NCI-H2196 treated with DMSO at 0.1 percent for 48 hours (cell line): ENCODE results near the gene CELF1.
A peak's percentile ranks its signal among the peaks of the same experiment; 100 is the strongest.

ENCODE experiments used
- DNase-seq: peaks from one replicate; lab custom pipeline; 2025; ENCODE audit not compliant: unreplicated experiment; lab: John Stamatoyannopoulos, UW

Gene CELF1

DNA sequence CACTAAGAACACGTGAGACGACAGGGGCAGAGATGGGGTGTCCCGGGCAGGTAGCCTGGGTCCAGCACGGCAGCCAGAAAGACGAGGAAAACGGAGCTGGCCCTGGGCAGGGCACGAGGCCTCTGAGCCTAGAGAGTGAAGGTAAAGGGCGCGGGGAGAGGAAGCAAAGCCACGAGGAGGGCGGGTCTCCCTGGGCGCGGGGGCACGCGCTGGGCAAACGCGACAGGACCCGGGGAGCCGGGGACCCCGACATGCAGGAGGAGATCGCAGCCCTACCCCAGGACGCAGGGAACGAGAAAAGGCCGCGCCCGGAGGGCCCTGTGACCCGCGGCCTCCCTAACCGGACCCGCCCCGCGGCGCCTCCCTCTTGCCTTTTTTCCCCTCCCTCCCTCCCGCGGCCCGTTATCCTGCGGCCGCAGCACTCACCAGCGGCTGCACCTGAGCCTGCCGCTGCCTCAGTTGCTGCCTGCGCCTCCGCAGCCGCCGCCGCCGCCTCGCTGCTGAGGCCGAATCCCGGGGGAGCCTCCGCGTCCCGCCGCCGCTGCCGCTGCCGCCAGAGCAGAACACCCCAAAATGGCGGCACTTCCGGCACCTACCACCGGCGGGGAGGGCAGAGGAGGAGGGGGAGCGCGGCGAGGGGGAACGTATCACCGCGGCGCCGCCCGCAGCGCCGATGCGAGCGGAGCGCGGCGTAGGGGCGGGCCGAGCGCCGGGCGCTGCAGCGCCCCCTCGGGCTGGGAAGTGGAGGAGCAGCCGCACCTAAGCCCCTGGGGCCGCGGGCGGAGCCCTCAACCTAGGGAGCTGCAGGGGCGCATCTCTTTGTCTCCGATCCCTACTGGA, at the start of gene CELF1:
Gene CELF1 (minus strand): TSS at position 567 of the 840 bp plus-strand sequence. CDS start 53,609 bp downstream, outside the sequence.
- peak; percentile 87 for DNase-seq

DNA sequence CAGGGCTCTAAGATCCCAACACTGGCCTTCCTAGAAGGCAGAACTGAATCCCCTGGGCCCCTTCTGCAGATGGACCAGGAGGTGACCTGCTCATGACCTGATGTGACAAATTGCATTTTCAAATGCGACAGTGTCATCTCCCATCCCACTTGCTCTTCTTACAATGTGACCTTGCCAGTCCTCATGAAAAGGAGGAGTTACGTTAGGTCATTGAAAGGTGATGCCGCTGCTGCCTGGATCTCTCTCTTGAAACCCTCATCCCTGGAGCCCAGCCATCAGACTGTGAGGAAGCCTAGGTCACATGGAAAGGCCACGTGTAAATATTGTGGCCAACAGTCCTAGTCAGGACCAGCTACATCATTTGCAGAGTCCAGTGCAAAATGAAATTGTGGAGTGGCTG, 47.0 kb upstream of the CELF1 start:
- DNase-seq = peak; percentile 38

DNA sequence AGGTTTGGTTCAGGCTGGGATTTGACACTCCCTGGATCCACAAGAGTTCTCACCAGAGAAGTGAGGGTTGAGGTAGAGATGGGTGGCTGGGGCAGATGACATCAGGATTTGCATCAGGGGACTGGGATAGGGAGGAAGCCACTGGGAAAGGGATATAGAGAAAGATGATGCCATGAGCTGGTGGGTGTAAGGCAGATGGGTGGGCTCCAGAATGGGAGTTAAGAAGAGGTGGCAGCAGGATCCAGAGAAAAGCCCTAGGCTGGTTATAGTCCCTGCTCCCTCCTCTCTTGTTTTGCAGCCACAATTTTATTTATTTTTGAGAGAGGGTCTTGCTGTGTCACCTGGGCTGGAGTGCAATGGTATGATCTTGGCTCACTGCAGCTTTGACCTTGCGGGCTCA, 43.0 kb upstream of the CELF1 start:
- no peak for DNase-seq

DNA sequence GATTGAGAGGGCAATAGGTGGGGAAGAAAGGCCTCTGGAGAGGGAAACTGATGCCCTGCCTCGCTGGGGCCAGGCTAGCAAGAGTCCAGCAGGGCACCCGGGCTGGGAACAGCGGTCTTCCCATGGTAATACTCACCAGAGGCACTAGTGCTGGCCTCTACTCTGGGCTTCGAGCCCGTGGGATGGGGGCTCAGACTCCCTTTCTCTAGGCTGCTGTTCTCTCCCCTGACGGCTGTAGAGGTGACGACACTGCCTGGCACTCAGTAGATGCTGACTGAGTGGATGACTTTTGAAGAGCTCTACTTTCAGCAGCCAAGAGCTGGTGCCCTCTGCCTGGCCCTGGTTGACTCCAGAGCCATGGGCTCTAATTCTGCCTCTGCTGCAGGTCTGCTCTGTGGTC, 42.1 kb upstream of the CELF1 start:
- DNase-seq = no peak

DNA sequence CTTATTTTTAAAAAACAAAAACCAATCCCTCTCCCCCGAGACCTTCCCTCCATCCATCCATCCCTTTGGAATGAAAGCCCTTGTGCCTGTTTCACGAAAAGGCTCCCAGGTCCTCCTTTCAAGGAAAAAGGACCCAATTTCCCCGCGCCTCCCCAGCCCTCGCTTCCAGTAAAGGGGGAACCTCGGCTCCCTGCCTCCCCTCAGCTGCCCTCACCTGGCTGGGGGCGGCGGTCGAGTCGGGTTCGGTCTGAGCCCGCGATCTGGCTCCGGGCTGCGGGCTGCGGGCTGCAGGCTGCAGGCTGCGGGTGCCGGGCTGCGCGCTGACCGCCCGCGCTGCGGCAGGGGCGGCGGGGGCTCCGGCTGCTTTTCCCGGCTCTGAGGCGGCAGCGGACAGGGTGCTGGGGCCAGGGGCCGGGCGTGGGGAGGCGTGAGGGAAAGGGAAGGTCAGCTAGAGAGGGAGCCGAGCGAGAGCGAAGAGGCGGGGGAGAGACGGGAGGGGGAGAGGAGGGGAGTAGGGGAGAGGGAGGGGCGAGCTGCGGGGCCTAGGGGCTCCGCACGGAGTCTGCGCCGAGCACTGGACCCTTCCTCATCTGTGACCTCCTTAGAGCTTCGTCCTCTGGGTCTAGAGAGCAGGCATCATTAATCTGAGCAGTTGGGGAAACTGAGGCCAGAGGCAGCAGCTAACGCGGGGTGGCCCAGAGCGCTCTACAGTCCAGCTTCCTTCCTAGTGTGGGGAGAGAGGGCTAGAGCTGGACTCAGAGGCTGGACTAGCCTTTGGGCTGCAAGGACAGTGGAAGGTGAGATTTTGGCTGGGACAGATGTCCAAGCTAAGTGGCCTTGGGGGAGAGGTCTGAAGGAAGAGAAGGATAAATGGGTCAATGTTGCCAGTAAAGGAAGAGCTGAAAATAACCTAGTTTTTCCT, 41.3 kb upstream of the CELF1 start, which contains the start of gene C1QTNF4:
Gene C1QTNF4 (minus strand): TSS at position 478 of the 922 bp plus-strand sequence. CDS start 3,601 bp downstream, outside the sequence.
- no peak for DNase-seq

DNA sequence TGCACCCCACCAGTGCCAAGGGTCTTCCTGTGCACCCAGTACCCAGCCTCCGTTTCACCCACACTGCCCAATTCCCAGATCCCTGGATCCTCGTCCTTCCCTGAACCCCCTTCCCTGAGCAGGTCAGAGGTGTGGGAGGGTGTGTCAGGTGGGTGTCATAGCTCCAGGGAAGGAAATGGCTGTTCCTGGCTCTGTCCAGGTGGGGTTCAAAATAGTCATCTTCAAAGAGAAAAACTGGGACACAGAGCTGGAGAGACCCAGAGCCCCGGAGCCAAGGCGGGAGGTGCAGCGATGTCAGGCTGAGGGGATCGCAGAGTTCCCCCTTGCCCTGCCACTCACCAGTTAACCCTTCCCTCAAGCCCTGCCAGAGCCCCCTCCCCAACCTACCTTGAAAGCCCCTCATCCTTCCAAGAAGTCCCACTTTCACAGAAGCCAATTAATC, 40.6 kb upstream of the CELF1 start:
- no peak for DNase-seq

DNA sequence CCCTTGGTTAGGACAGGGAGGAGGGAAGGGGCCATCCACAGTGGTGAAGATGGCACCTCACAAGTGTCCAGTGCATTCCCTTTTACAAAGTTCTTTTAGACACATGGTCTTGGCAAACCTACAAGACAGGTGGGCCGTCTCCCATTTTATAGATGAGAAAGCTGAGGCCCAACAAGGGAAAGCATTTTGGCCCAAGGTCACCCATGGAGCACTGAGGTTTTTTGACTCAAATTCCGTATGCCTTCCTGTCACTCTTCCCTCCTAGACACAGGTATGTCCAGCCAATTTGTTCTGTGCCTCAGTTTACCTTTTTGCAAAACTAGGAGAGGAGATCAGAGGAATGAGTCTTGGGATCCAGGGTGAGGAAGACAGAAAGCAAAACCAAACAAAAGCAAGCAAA, 40.0 kb upstream of the CELF1 start:
- no peak for DNase-seq

DNA sequence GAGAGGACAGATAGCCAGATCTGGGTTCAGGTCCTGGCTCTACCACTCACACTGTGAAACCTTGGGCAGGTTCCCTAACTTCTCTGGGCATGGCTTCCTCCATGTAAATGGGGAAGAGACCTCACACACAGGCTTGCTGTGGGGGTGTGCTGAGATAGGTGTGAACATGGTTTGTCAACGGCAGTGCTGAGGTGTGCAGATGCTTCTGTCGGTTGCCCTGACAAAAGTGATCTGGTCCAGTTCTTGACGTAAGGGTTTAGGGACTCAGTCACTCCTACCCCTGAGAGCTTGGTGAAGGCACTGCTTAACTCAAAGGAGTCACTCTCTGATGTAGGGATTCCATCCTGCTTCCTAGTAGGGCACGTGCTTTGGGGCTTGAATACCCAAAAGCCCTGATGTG, 39.3 kb upstream of the CELF1 start:
- DNase-seq = no peak

DNA sequence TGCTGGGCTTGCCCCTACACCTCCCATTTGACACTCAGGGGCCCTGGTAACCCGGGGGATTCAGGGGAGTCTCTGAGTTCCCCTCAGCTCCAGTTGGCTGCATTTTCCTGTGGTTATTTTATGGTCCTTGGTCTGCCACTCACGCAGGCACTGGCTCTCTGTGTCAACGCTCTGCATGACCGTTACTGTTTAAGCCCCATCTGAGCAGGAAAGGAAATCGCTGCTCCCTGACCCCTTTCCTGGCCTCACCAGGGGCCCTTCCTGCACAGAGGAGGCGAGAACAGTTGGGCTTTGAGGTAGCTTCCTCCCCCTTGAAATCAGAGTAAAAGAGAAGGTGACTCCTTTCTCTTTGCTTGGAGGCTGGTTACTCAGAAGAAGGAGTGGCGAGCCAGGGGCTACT, 38.8 kb upstream of the CELF1 start:
- no peak for DNase-seq

DNA sequence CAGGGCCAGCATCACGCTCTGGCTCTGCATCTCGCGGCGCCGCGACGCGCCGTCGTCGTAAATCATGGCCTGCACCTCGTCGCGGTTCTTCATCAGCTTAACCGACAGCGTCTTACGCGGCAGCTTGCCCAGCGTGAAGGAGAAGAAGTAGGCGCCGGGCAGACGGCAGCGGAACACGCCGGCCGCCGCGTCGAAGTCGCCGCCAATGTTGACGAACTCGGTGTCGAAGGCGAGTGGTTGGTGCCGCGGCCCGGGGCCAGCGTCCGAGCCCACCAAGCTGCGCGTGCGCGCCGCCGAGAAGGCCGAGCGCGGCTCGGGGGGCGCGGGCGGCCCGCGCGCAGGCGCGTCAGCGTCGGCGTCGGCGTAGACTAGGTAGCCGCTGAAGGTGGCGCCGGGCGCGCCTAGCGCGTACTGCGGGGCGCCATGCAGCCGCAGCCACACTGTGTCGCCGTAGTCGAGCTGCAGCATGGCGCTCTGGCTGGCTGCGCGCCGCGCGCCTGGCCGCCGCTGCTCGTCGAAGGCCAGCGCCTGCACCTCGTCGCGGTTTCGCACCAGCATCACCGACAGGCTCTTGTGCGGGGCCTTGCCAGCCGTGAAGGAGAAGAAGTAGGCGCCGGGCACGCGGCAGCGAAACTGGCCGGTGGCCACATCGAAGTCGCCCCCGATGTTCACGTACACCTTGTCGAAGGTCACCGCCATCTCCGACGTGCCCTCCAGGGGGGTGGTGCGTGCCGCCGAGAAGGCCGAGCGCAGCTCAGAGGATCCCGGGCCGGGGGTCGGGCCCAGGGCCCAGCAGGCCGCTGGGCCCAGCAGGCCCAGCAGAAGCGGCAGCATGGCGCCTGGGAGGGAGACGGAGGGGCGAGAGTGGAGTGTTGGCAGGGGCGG, 37.3 kb upstream of the CELF1 start:
- no peak for DNase-seq

DNA sequence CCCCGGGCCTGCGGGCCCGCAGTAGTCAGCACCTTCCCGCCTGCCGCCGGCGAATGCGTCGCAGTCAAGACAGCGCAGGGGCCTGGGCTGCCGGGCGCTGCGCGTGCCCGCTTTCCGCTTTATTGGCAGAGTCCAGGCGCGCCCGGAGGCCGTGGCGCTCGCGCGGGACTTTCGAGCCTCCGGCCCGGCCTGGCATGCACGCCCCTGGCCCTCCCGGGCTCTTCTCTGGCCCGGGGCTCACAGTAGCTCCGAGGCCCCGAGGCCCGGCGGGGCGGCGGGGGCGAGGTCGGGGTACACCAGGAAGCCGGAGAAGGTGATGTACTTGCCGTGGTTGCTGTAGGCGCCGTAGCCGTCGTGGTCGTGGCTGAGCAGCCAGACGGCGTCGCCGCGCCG, 36.6 kb upstream of the CELF1 start:
- DNase-seq = no peak

DNA sequence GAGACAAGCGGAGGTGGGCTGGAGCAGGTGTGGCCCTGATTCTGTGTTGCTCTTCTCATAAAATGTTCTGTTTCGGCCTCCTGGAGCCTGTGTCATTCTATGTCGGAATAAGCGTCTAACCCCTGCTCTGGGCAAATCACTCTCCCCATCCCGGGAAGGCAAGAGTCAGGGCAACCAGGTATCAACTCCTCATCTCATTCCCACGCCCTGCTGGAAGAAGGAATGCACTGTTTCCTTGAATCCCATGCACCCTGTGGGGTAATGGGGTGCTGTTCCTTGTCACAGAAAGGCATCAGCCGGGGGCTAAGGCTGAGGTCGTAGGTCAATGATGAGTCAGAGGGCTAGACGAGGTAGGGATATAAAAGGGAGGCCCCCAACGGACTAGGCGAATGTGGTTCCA, 36.2 kb upstream of the CELF1 start:
- DNase-seq = no peak

DNA sequence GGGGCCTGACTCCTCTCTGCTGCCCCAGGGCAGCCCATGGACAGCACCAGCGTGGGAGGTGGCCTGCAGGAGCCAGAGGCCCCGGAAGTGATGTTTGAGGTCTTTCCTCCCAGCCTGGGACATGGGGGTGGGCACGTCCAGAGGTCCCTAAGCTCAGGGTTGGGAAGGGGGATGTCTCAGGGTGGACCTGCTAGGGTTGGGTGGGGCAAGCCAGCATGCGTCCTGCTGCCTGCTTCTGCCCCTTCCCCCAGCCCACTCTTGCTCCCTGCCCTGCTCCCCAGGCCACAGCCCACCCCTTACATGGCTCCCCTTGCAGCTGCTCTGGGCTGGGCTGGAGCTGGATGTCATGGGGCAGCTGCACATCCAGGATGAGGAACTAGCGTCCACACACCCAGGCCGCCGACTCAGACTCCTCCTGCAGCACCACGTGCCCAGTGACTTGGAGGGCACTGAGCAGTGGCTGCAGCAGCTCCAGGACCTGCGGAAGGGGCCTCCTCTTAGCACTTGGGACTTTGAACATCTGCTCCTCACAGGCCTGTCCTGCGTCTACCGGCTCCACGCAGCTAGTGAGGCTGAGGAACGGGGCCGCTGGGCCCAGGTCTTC, 34.9 kb upstream of the CELF1 start:
- no peak for DNase-seq

DNA sequence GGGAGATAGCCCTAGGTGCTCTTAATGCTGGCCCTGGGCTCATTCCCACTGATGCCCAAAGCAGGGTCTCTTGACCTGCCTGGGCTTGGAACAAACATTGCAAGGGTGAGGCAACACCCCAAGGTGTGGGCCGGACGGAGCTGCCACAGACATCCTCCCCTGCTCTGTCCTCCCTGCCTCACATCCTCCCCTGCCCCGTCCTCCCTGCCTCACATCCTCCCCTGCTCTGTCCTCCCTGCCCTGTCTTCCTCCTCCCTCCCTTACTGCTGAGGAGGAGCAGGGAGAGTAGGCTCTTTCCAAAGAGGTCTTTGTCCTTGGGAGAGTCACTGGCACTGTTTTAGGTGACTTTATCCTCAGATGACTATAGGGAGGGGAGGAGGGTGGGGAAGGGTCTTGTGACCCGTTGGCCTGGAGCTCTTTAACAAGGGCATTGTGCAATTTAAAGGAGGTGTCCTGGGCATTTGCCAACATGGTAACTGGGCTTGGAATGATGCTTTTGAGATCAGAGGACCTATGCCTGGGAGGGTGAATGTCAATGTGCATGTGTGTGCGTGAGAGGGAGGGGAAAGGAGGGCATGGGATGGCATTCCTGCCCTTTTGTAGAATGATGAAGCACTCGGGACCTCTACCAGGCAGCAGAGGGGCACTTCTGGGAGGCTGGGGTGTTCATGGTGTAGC, 34.2 kb upstream of the CELF1 start:
- DNase-seq = no peak

DNA sequence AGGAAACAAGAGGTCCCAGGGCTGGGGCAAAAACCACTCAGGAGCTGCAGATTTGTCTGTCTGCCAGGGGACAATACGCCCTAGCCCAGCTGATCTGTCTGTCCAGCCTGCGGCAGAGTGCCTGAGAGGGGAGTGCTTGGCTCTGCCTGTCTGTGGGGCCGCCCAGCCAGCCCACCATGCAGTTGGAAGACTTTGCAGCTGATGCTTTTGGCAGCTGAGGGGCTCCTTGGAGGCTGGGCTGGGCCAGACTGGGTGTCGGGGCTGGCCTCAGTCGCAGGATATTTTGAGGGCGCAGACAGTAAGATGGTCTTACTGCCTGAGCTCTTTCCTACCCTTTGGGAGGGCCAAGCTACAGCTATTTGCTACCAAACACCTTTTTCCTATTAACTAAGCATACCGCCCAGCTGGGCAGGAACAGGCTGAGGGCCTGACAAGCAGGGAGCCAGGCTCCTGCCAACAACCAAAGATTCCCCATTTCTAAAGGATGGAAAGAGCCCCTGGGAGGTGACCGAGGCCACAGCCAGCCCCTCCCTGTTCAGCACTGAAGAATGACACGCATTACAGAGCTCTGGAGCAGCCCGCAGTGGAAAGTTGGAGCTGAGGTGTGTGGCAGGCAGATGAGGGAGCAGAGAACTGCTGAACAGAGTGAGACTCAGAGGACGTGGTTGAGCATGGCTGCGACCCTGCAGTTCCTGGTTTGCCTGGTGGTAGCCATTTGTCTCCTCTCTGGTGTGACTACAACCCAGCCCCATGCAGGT, 33.3 kb upstream of the CELF1 start, which contains the start of gene FAM180B:
Gene FAM180B (plus strand): TSS at position 581 of the 758 bp plus-strand sequence. CDS start 91 bp downstream, at position 672.
- DNase-seq = no peak

DNA sequence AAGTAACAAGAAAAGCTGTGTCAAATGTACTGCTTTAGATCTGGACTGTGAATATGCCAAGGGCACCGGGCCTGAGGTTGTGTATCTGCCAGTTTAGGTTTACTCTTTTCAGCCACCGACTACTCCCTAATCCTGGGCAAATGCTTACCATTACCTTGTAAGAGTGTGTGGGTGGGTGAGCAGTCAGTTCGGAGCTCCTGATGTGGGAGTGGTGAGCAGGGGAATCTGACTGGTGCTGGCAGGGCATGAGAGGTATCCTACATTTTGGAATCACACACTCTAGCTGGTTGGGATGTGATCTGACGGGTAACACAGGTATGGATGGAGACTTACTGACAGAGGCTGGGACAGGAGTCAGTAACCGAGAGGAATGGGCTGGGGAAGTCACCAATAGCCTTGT, 30.9 kb upstream of the CELF1 start:
- no peak for DNase-seq

DNA sequence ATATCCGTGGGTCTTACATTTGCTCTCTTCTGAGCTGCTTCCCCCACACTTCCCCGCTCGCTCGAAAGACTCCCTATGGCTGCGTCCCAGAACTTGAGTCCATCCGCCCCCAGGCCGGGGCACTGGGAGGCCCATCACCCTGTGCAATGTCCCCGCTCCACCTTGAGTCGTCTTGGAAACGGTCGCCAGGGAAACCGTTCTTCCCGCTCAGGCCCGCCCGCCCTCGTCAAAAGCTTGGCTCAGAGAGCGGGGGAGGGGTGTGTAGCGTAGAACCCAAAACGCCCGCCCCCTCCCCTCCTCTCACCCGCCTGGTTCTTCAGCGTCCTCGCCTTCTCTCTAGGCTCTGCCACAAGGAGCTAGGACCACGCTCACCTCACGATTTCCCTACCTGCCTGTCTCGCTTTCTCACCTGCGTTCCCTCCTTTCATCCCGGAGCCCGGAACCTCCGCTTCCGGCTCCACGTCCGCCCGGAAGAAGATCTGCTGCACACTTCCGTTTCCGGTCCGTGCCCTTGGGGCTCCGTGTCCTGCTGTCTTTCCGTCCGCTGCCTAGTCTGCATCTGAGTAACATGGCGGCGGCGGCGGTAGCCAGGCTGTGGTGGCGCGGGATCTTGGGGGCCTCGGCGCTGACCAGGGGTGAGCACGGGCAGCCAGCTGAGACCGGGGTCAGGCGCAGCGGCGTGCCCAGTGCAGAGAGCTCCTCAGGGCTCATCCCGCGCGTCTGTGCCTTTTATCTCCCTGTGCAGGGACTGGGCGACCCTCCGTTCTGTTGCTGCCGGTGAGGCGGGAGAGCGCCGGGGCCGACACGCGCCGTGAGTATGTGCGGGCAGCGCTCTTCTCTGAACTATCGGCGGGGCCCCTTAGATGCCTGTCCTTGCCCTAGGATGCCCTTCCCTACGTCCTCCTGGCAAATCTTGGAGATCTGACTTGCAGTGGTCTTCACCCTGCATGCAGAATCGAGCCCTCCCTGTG, 25.9 kb upstream of the CELF1 start, which contains the start of the genes KBTBD4 and NDUFS3:
Gene KBTBD4 (minus strand): TSS at position 447 of the 971 bp plus-strand sequence. CDS start 19 bp downstream, at position 428.
Gene NDUFS3 (plus strand): TSS at position 551 of the 971 bp plus-strand sequence. CDS start 18 bp downstream, at position 569.
- DNase-seq = peak; percentile 83
